Activated T-cell treated with anti-CD3 and anti-CD28 coated beads for 48 hours (primary cell): ENCODE data around the gene LRRC63.
"Not testable (repeated sequence)": the region's sequence is repeated elsewhere in the genome, so short reads cannot be mapped to it uniquely, and the experiment has no call there.

Source experiments
- DNase-seq: peaks from one replicate; pipeline ENCODE4 v3.0.0-alpha.2; 2020; ENCODE audit warnings: low read depth

Gene LRRC63

DNA sequence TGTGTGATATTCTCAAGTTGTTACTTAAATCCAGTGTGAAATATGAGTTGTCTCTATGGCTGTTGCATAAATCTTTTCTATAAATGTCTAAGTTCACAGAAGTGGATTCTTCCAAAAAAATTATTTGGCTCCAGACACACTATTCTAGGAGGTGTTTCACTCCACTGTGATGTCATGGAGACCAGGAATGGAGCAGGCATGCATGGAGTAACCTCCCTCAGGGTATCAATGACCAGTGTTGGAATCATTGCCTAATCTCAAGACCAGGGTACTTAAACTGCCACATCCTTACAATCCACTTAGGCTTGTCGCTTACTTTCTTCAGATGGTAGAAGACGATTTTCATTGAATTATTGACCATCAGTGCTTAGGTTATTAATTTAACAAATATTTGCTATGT, 55.4 kb downstream of the LRRC63 start:
- DNase-seq = no peak

DNA sequence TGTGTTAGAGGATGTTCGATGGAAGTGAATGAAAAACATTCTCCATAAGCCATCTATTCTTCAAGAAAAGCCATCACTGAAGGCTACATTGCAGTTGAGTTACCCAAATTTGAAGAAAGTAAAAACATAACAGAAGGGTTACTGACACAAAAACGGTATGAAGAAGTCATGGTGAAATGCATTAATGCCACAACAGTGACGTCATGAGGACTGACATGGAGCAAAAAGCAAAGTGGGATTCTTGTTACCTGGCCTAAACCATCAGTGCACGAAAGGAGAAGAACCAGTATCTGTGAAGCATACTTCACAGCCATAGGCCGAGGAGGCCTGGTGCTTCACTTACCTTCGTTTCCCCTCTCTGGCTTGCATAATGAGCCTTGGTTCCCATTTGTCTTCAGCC, 58.7 kb downstream of the LRRC63 start:
- no peak for DNase-seq

DNA sequence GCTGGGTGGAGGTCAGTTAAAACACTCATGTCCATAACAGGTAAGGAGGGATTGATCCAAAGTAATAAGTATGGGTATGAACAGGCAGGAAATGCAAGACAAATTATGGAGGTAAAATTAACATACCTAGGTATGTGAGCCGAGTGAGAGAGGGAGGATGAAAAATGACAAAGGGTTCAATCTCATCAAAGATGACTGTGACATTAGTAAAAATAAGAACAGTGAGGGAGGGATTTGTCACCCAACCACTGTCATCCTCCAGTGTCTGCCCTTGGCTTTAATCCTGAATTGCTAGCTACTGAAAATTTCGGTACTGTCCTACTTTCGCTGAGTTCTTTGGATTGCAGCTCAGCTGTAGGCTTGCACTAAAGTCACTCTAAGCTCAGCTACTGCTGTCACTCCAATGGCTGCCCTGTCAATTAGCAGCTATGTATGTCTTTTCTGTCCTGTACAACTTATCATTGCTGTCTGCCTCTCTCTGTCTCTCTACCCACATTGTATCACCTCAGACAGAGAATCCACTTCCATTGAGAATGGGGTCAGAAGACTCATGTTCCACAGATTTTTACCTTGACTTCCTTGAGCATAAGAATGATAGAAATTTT, 62.5 kb downstream of the LRRC63 start:
- DNase-seq = no peak

DNA sequence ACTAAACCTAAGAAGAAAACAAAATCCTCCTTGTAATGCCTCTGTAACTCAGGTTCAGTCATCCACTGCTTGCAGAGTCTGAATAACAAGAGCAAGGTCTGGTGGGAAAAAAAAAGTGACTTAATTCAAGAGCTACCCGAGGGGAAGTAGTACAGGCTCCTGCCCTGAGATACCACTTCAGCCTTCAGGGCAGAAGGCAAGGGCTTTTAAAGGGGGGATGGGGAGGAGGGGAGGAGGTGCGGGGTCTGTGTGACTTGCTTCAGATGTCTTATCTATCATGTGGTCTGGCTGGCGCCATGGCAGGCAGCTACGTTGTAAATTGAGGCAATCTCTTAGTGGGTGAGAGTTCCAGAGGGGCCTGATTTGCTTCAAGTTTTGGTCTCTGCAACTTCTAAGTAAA, 66.7 kb downstream of the LRRC63 start:
- DNase-seq = no peak

DNA sequence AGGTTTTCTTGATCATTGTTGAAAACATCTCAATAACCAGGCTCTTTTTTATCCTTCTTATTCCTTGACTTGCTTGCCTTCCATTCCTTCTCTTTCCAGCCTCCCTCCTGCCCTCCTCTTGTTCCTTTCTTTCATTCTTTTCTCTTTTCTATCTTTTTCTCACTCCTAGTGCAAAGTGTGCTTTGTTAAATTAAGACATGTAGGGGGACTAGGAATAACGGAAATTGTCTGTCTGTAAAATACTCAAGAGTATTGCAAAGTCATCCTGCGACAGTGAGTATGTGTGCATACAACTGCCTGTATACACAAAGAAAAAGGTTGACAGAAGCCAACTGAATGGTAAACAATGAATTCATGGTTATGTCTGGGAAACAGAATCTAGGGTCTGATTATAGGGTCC, 70.1 kb downstream of the LRRC63 start:
- DNase-seq = no peak

GRCh38 chr13:46283912-46284824, 72.4 kb downstream of the LRRC63 start:
- DNase-seq = not testable (repeated sequence)

DNA sequence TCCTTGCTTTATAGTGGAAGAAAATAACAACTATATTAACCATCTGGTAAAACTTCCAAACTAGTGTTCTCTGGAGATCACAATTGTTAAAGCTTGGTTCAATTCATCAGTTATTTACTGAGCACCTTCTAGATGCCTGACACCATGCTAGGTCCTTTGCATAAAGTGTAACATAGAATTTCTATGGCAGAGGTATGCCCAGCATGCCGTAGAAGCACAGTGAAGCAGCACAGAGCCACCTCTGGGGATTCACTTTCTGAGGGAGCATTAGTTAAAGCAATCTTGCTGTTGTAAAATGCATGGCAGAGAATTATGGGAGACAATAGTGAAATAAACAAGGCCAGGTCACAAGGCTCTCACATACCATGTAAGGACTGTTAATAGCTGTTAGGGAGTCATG, 75.2 kb downstream of the LRRC63 start:
- DNase-seq = no peak

GRCh38 chr13:46288570-46289259, 77.0 kb downstream of the LRRC63 start:
- DNase-seq = no peak

DNA sequence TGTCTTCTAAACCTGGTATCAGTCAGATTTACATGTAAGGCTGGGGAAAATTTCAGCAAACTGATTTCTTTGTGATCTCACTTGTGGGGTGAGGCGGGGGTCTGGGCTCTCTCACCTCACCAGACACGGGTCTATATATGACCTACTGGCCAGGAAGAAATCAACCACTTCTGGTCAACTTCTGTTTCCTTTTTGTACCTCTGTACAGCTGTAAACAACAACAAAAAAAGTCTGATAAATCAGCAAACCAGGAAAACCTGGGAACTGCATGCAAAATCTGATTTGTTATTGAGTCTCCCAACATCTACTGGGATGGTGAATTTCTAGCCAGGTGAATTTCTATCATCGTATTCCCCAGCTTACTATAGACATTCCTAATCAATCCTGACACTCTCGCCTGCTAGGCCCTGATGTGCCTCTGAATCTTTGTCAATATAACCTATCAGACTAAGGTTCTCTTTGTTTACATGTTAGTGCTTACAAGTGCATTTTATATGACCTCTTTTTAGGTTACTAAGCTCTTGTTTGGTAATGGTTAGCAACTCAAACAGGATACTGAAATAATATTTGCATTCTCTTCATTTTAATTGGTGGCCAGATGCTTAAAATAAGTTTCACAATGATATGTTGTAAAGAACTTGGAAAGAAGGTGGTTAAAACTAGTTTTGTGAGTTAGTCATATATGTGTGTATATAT, 77.7 kb downstream of the LRRC63 start:
- no peak for DNase-seq

- no peak for DNase-seq
Measured at GRCh38 chr13:46290434-46290833, 78.7 kb downstream of the LRRC63 start.

DNA sequence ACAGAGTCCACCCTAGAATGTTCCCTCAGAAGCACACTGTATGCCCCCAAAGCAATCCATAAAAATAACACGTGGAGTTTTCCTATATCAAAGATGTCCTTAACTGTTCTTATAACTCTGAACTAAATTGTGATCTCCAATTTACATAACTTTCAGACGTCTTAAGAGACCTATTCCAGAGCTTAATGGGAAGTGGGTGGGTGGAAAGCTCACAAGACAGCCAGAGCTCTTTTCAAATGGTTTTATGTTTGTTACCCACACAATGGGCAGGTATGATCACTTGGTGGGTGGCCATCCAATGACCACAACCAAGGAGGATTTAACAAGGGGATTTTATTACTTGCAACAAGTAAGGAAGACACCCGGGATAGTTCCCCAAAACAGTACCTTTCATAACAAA, 81.7 kb downstream of the LRRC63 start:
- no peak for DNase-seq

GRCh38 chr13:46295491-46296114, 83.9 kb downstream of the LRRC63 start:
- no peak for DNase-seq

DNA sequence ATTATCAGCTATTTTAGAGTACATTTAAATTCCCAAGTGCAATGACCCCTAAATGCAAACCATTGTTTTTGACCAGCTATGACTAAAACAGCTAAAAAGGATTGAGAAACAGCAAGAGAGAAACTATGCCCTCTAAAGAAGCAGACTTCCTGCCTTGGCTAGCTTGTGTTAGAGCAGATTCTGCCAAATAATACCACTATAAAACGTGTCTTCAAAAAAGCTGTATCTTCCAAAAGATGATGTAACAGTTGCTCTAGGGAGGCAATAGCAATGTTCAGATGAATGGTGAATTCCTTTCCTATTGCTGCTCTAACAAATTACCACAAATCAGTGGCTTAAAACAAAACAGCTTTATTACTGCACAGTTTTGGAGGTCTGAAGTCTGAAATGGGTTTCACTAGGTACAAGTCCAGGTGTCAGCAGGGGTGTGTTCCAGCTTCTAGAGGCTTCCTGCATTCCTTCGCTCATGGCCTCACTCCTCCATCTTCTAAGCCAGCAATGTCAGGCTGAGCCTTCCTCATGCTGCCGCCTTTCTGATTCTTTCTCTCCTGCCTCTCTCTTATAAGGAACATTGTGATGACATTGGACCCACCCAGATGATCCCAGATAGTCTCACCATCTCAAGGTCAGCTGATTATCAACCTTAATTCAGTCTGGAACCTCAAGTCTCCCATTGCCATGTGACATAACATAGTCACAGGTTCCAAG, 84.5 kb downstream of the LRRC63 start:
- DNase-seq = no peak

DNA sequence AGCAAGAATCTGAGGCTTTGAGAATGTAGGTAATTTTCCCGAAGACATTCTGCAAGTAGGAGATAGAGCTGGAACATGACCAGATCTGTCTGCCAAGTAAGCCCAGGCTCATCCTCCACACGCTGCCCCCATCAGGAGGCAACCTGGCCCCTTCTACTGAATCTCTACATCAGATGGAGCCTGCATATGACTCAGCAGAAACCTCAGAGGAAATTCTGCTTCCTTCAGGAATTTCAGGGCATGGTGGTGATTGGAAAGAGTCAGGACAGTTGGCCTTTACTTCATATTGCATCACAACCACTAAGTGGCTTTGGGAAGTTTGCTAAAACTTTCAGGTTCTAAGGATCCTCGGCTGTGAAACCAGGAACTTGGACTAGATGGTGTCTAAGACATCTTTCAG, 85.2 kb downstream of the LRRC63 start:
- no peak for DNase-seq

DNA sequence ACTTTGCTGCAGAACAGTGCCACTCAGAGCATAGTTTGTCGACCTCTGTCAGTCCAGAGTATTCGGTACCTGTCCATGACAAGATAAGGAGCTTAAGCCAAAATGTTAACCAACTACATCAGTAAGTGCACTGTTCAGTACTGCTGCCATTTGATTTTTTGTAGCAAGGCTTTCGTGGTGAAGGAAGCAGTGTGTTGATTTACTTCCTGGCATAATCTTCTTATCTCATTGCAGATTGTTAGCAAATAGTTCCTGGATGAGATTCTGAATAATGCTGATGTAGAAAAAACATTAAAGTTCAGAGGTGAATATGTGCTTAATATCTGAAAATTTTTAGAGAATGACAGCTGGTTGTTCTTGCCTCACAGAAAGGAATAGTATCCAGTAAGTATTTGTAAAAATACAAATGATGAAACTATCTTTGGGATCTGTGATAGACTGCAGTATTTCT, 85.7 kb downstream of the LRRC63 start:
- no peak for DNase-seq

DNA sequence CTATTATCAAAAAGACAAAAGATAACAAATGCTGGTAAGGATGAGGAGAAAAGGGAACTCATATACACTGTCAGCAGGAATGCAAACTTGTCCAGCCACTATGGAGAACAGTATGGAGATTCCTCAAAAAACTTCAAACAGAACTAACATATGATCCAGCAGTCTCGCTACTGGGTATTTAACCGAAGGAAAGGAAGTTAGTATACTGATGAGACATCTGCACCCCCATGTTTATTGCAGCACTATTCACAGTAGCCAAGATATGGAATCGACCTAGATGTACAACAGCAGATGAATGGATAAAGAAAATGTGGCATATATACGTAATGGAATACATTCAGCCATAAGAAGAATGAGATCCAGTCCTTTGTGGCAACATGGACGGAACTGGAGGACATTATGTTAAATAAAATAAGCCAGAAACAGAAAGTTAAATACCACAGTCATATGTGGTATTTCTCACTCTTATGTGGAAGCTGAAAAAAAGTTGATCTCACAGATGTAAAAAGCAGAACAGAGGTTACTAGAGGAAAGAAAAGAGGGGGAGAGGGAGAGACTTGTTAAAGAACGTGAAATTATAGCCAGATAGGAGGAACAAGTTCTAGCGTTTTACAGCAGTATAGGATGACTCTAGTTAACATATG, 92.1 kb downstream of the LRRC63 start:
- no peak for DNase-seq

DNA sequence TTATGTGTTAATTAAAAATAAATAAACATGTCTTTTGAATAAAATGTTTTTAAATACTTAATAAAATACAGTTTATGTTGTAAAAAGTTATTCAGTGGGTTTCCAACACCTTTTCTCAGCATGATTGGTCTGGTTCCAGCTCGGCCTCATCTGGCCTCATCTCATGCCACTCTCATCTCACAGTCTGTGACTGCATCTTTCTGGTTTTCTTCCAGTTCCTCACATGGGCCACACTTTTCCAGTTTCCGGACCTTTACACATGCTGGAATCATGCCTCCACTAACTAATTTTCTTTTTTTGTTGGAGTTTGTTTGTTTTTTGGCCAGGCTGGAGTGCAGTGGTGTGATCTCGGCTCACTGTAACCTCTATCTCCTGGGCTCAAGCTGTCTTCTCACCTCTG, 92.8 kb downstream of the LRRC63 start:
- DNase-seq = no peak

- DNase-seq = no peak
Measured at GRCh38 chr13:46307554-46307953, 95.8 kb downstream of the LRRC63 start.

GRCh38 chr13:46310066-46310465, 98.3 kb downstream of the LRRC63 start:
- DNase-seq = no peak

GRCh38 chr13:46311217-46311616, 99.5 kb downstream of the LRRC63 start:
- DNase-seq = no peak

DNA sequence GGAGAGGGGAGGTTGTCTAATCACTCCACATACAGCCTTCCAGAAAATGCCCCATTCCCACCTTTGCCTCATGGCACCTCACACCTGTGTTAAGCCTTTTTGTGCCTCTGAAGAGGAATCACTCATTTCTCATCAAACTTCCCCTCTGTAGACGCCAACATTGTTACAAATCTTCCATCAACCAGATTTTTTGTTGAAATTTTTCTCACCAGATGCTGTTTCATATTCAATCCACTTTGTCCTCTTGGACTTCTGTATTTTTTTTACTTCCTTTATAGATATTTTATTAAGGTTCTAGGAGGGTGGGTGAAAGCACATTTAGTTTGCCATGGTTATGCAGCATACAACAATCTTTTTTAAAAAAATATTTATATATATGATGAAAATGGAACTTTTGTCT, 101.3 kb downstream of the LRRC63 start:
- DNase-seq = no peak
